Neuron (in vitro differentiated cells): Measurements from ENCODE around the gene PDE3A.
"Not testable (repeated sequence)": the region's sequence is repeated elsewhere in the genome, so short reads cannot be mapped to it uniquely, and the experiment has no call there.

ENCODE experiments used
- H2AFZ ChIP-seq: one replicate; pipeline ENCODE4 v1.6.1; 2013; ENCODE audit warnings: low read depth, mild to moderate bottlenecking, inconsistent platforms, low read length, moderate library complexity
- H3K27me3 ChIP-seq: one replicate; pipeline ENCODE4 v1.6.1; 2013; ENCODE audit warnings: low read length; ENCODE audit not compliant: insufficient read depth
- H3K36me3 ChIP-seq: one replicate; pipeline ENCODE4 v1.6.1; 2013; ENCODE audit warnings: low read length; ENCODE audit not compliant: insufficient read depth
- H3K4me1 ChIP-seq: one replicate; pipeline ENCODE4 v1.6.1; 2013; ENCODE audit warnings: low read length; ENCODE audit not compliant: insufficient read depth
- H3K4me3 ChIP-seq: 2 replicates; pipeline ENCODE4 v1.5.1; 2013; ENCODE audit warnings: mild to moderate bottlenecking, low read length, moderate library complexity
- H3K9me3 ChIP-seq: one replicate; pipeline ENCODE4 v1.6.1; 2013; ENCODE audit warnings: low read length

The PDE3A gene

DNA sequence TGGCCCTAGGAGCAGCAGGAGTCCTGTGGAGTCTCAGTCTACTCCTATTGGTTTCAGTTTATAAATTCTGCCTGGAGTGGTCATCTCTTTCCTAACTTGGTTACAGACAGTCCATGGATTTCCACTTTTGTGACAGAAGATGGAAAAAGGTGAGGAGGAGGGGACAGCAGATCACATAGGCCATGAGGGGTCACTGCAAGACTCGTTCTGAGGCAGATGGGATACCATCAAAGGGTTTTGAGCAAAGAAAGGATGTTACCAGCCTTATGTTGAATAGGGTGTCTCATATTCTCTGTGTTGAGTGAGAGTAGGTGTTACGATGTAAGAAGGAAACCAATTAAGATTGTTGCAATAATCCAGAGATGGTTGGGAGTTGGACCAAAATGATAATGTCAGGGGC, 15.3 kb downstream of the PDE3A start:
- H2AFZ ChIP-seq, result no peak overlapping the region
- H3K9me3 ChIP-seq, result no peaks in the 10 kb centered on the region
- H3K36me3 ChIP-seq, result no peaks in the 10 kb centered on the region
- H3K4me3 ChIP-seq, result no peak overlapping the region
- no peaks in the 10 kb centered on the region for H3K4me1 ChIP-seq
- H3K27me3 ChIP-seq, result no peaks in the 10 kb centered on the region

DNA sequence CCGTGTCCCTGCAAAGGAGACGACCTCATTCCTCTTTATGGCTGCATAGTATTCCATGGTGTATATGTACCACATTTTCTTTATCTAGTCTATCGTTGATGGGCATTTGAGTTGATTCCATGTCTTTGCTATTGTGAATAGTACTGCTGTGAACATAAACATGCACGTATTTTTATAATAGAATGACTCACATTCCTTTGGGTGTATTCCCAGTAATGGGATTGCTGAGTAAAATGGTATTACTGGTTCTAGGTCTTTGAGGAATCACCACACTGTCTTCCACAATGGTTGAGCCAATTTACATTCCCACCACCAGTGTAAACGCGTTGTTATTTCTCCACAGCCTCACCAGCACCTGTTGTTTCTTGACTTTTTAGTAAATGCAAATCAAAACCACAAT, 16.5 kb downstream of the PDE3A start:
- not testable (repeated sequence) for H3K9me3 ChIP-seq, H3K4me3 ChIP-seq, H3K36me3 ChIP-seq, H2AFZ ChIP-seq, H3K4me1 ChIP-seq, H3K27me3 ChIP-seq

DNA sequence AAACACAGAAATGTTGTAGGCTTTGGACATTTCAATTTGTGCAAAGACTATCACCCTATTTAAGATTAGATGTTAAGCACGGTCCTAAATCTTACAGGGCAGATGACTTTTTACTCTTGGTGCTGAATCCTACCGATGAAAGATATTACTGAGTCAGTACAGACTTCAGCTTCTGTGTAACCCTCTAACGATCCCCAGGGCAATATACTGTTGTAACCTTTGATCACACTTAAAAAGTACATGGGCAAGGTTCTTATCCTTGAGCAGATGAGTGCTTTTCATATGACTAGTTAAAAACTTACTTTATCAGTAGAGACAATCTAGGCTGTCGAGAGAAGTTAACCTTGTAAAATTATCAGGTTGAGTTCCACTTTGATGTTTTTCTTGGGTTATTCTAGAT, 22.5 kb downstream of the PDE3A start:
- no peak overlapping the region for H2AFZ ChIP-seq
- no peaks in the 10 kb centered on the region for H3K36me3 ChIP-seq
- H3K9me3 ChIP-seq, result no peaks in the 10 kb centered on the region
- no peaks in the 10 kb centered on the region for H3K27me3 ChIP-seq
- H3K4me1 ChIP-seq, result no peaks in the 10 kb centered on the region
- H3K4me3 ChIP-seq, result no peak overlapping the region

DNA sequence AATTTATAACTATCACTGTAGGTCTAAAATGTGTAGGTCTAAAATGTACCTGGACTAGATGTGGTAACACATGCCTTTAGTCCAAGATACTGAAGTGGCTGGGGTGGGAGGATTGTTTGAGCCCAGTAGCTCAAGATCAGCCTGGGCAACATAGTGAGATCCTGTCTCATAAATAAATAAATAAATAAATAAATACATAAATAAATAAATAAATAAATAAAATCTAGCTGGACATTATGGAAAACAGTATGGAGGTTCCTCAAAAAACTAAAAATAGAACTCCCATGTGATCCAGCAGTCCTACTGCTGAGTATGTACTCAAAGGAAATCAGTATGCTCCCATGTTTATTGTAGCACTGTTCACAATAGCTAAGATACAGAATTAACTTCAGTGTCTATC, 24.0 kb downstream of the PDE3A start:
- Histone ChIP-seq H3K36me3 (no peaks in the 10 kb centered on the region), H3K4me3 (no peak overlapping the region), H3K4me1 (no peaks in the 10 kb centered on the region), H3K9me3 (no peaks in the 10 kb centered on the region), H3K27me3 (no peaks in the 10 kb centered on the region), H2AFZ (no peak overlapping the region)

DNA sequence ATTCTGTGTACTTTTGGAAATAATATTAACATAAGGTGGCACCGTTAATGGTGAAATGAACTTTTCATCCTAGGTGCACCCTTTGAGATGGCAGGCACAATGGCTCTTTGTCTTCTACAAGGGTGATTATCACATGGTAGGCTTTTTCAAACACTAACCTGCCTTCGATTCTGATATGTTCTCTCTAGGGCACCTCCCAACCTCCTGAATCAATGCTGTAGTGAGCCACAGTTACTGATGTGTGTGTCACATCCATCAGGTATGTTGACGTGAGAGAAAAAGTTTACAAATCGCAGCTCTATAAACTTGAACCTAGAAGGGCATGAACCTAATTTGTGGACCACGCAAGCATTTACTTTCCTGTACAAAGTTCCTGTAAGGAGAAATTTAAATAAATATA, 25.4 kb downstream of the PDE3A start:
- no peaks in the 10 kb centered on the region for H3K36me3 ChIP-seq

DNA sequence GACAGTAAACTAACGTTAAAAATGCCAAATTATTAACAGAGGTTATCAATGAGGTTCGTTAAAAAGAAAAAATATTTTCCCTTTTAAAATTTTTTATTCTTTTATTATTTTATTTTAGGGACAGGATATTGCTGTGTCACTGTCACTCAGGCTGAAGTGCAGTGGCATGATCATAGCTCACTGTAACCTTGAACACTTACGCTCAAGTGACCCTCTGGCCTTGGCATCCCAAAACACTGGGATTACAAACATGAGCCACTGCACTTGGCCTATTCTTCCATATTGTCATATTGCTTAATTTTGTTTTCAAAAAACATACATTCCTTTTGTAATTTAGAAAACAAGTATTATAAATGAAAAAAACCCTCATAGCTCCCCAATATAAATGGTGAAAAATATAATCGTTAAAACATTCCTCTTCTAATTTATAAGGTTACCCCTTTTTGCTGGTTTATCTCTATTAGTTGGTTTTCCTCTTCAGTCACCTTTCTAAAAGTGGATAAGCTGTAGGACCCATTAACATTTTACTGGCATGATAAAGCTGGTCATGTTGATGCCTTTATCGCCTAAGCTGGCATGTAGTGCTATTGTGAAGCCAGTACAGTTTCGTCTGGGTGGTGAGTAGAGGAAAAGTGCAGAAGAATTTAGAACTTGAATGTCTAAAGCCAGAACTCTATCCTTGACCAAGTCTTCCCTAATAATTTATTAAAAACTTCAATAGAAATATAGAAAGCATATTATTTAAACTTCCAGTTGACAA, 27.6 kb downstream of the PDE3A start:
- H2AFZ ChIP-seq, result no peak overlapping the region
- H3K4me3 ChIP-seq, result no peak overlapping the region
- no peaks in the 10 kb centered on the region for H3K36me3 ChIP-seq

More for the DNA sequence above, 25.4 kb downstream of the PDE3A start:
- Histone ChIP-seq H3K4me1 (no peaks in the 10 kb centered on the region), H2AFZ (no peak overlapping the region), H3K9me3 (no peaks in the 10 kb centered on the region), H3K4me3 (no peak overlapping the region), H3K27me3 (no peaks in the 10 kb centered on the region)

DNA sequence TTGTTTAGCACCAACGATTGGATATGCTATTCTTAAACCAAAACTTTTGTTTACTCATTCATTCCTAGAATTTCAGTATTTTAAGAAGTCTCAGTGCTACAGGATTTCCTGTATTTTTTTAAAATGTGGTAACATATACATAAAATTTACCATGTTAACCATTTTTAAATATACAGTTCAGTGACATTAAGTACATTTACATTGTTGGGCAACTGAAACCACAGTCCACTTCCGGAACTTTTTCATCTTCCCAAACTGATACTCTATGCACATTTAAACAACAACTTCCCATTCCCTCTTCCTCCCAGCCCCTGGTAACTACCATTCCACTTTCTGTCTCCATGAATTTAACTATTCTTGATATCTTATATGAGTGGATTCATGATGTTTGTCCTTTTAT, 30.3 kb downstream of the PDE3A start:
- no peaks in the 10 kb centered on the region for H3K9me3 ChIP-seq
- H3K4me3 ChIP-seq, result no peak overlapping the region
- H3K36me3 ChIP-seq, result no peaks in the 10 kb centered on the region
- peaks cover 8% of the 10 kb centered on the region for H3K4me1 ChIP-seq
- no peak overlapping the region for H2AFZ ChIP-seq
- H3K27me3 ChIP-seq, result no peaks in the 10 kb centered on the region

More for the DNA sequence above, 27.6 kb downstream of the PDE3A start:
- Histone ChIP-seq H3K27me3 (no peaks in the 10 kb centered on the region), H3K4me1 (no peaks in the 10 kb centered on the region), H3K9me3 (no peaks in the 10 kb centered on the region)

DNA sequence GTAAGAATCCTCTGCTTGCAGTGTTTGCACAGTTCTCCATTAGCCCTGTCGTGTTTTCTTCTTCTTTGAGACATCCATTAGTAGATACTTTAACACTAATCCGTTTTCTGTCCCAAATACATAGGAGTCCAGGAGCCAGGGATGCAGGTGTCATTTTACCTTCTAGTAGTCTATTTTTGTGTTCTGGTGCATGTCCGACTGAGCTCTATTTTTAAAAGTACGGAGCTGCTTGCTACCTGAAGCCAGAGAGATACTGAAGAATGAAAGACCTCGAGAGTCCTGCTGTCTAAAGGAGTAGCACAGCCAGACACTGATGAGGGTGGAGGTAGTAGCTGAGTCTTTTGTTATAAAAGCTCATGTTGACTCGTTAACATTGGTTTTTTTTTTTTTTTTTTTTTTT, 31.7 kb downstream of the PDE3A start:
- Histone ChIP-seq H2AFZ (no peak overlapping the region), H3K9me3 (no peaks in the 10 kb centered on the region), H3K4me1 (peaks cover 8% of the 10 kb centered on the region), H3K4me3 (no peak overlapping the region), H3K36me3 (no peaks in the 10 kb centered on the region), H3K27me3 (no peaks in the 10 kb centered on the region)

DNA sequence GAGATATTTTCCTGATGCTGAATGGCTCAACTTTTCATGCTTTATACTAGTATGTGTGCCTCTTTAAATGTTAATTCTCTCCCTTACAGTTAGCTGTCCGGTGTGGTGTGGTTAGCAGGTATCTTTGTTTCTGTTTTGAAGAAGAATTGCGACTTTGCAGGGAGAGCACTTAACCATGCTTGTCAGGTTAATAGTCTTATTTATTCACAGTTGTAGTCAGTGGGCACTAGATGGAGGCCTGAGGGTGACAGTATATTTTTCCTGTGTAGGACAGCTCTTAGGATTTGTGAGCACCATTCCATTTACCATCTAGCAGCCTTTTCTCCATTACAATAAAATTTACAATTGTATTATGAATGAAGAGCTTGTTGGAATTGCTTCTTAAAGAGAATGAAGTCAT, 34.9 kb downstream of the PDE3A start:
- Histone ChIP-seq H3K36me3 (no peaks in the 10 kb centered on the region), H3K4me1 (peaks cover 8% of the 10 kb centered on the region), H3K27me3 (no peaks in the 10 kb centered on the region), H3K9me3 (no peaks in the 10 kb centered on the region), H3K4me3 (no peak overlapping the region), H2AFZ (peak overlapping the region; percentile 11)

DNA sequence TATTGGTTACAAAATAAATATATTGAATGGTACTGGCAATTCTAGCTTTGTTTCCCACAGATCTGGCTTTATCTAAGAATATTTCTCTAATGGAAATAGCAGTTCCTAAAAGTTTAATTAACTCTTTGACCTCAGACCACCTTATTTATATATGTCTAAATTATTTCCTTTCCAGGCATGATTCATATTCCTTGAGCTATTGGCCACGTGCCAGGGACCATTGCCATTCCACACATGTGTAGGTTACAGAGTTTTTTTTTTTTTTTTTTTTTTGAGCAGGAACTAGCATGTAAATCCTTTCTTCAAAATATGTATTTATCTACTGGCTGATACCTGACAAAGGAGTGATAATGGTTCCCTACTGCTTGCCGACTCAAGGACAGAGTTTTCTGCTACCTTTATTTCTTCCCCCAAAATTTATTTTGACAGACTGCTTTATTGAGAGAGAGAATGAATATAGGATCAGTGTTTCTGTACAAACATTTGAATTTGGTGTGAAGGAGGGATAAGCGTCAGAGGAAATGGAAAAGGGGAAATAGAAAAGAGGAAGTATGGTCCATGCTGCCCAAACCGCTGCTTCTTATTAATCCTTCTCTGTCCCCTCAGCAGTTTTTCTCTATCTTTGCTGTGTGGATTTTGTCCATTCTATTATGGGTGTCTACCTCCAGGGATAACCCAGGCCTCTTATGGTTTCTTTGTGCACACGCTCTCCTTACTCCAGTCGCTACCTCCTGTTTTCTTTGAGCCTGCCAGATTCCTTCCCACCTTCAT, 36.4 kb downstream of the PDE3A start:
- H3K27me3 ChIP-seq, result no peaks in the 10 kb centered on the region
- no peak overlapping the region for H3K4me3 ChIP-seq
- H3K36me3 ChIP-seq, result no peaks in the 10 kb centered on the region
- no peak overlapping the region for H2AFZ ChIP-seq
- peaks cover 21% of the 10 kb centered on the region for H3K4me1 ChIP-seq
- H3K9me3 ChIP-seq, result no peaks in the 10 kb centered on the region

DNA sequence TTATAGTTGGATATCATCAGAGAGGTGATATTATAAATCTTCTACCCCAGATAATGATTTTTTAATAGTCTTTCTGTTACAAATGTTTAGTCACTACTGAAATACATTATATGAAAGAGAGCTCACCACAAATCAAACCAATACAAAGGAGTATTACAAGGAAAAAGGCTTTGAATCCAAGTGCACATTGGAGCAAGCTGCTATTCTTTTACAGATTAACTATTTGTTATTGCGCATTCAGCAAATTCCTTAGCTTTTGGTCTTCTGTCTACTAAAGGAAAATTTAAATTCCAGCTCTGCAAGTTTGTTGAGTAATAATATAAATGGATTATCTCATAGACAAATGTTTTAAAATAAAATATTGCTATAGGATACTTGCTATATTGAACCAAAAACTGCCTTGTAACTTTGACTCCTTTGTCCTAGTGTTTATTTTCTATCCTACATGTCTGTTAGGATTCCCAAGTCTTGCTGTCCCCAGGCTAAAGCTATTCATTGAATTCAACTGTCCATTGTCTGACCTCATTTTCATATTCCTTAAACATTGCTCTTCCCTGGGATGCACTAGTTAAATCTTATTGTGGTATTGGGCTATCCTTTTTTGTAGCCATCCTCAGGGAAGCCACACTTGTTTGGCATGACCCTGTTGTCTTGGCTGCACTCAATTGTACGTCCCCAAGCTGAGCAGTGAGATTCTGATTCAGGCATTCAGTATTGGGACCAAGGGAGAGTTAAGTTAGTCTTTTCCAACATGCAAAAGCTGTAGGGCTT, 41.5 kb downstream of the PDE3A start:
- Histone ChIP-seq H3K27me3 (no peaks in the 10 kb centered on the region), H3K4me1 (peaks cover 28% of the 10 kb centered on the region), H3K4me3 (no peak overlapping the region), H2AFZ (peak overlapping the region; percentile 0), H3K9me3 (no peaks in the 10 kb centered on the region), H3K36me3 (no peaks in the 10 kb centered on the region)

DNA sequence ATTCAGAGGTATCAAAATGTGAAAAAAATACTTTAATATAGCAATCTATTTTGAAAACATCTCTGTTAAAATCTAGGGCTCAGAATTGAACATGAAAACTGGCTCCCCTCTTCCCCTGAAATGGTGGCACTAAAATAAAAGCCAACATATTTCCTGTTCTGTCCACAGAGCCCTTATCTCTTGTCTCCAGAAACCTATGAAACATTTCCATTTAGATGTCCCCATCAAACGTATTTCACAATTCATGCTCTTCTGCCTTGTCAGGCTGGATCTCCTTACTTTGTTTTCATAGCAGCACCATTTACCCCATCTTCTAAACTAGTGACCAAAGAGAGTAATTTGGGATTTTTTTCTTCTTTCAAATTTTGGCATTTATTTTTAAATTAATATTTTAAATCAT, 42.4 kb downstream of the PDE3A start:
- no peaks in the 10 kb centered on the region for H3K27me3 ChIP-seq
- H2AFZ ChIP-seq, result no peak overlapping the region
- no peaks in the 10 kb centered on the region for H3K9me3 ChIP-seq
- H3K4me3 ChIP-seq, result no peak overlapping the region
- H3K4me1 ChIP-seq, result peaks cover 28% of the 10 kb centered on the region
- H3K36me3 ChIP-seq, result no peaks in the 10 kb centered on the region

DNA sequence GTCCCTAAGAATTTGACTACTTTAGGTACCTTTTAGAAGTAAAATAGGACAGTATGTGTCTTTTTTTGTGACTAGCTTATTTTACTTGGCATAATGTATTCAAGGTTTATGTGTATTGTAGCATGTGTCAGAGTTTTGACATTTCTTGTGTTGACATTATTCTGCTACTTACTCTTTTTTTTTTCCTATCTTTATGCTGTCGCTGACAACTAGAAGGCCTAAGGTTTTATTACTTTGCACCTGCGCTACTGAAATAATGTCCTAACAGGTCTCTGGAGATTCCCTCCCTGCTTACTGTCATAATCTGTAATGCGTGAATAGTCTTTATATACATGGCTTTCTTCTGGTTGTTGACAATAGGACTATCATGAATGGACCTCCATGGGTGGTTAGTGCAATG, 43.0 kb downstream of the PDE3A start:
- Histone ChIP-seq H3K4me3 (no peak overlapping the region), H3K9me3 (no peaks in the 10 kb centered on the region), H2AFZ (no peak overlapping the region), H3K27me3 (no peaks in the 10 kb centered on the region), H3K36me3 (no peaks in the 10 kb centered on the region), H3K4me1 (peaks cover 28% of the 10 kb centered on the region)
